8988T (cell line): ENCODE measurements around the gene SOX12.
A peak's percentile ranks its signal among the peaks of the same experiment; 100 is the strongest.

ENCODE experiments used
- DNase-seq: peaks from one replicate; pipeline ENCODE4 v3.0.0; 2011

SOX12 gene

GRCh38 chr20:325045-325888, at the start of gene SOX12:
SOX12 (plus strand) TSS chr20:325552; CDS start chr20:325925, 373 bp downstream.
- peak; percentile 86 for DNase-seq

- DNase-seq: no peak
Measured at GRCh38 chr20:275791-276190, 49.6 kb upstream of the SOX12 start.

- no peak for DNase-seq
Measured at GRCh38 chr20:276620-277495, 48.5 kb upstream of the SOX12 start.

GRCh38 chr20:277496-277781, 47.9 kb upstream of the SOX12 start:
- no peak for DNase-seq

- DNase-seq: no peak
Measured at GRCh38 chr20:278181-278580, 47.2 kb upstream of the SOX12 start.

GRCh38 chr20:278607-279571, 46.5 kb upstream of the SOX12 start:
- DNase-seq: no peak

- DNase-seq: no peak
Measured at GRCh38 chr20:284172-284571, 41.2 kb upstream of the SOX12 start.

- no peak for DNase-seq
Measured at GRCh38 chr20:286508-286907, 38.8 kb upstream of the SOX12 start.

- no peak for DNase-seq
Measured at GRCh38 chr20:288956-289692, 36.2 kb upstream of the SOX12 start.

GRCh38 chr20:289693-290083, 35.7 kb upstream of the SOX12 start:
- DNase-seq: no peak

- DNase-seq: peak; percentile 84
Measured at GRCh38 chr20:290084-290831, 35.1 kb upstream of the SOX12 start, which contains the start of gene C20orf96. C20orf96 (minus strand) TSS chr20:290750; CDS start chr20:290610, 140 bp downstream.

- no peak for DNase-seq
Measured at GRCh38 chr20:294602-295001, 30.8 kb upstream of the SOX12 start.

GRCh38 chr20:295804-296203, 29.5 kb upstream of the SOX12 start:
- no peak for DNase-seq

- peak; percentile 85 for DNase-seq
Measured at GRCh38 chr20:297098-297924, 28.0 kb upstream of the SOX12 start, which contains the start of gene ZCCHC3. ZCCHC3 (plus strand) TSS chr20:297570; CDS start chr20:297587, 17 bp downstream.

- peak; percentile 42 for DNase-seq
Measured at GRCh38 chr20:297925-298775, 27.2 kb upstream of the SOX12 start.

- no peak for DNase-seq
Measured at GRCh38 chr20:298776-299391, 26.5 kb upstream of the SOX12 start.

- DNase-seq: no peak
Measured at GRCh38 chr20:300345-300990, 24.9 kb upstream of the SOX12 start.
